Activated naive CD8-positive, alpha-beta T cell treated with anti-CD3 and anti-CD28 coated beads, Interleukin-2, amount 50 U/mL, for 16 hours (primary cell): Measurements from ENCODE around the gene CILP.

Experiments used
- DNase-seq: peaks from one replicate; pipeline ENCODE4 v3.0.0-alpha.2; 2020; ENCODE audit warnings: low read depth, low spot score

The CILP gene

GRCh38 chr15:65146438-65146837 is 64.8 kb downstream of the CILP start:
- DNase-seq: no peak
